GM18519 (cell line): ENCODE data around the gene UTS2R.

Experiments
- ATAC-seq: cut with Tn5 transposase; IDR thresholded peaks from one replicate; pipeline ENCODE4 v1.9.1; 2021; ENCODE audit warnings: mild to moderate bottlenecking, moderate library complexity; ENCODE audit not compliant: unreplicated experiment, low FRiP score

Gene UTS2R

DNA sequence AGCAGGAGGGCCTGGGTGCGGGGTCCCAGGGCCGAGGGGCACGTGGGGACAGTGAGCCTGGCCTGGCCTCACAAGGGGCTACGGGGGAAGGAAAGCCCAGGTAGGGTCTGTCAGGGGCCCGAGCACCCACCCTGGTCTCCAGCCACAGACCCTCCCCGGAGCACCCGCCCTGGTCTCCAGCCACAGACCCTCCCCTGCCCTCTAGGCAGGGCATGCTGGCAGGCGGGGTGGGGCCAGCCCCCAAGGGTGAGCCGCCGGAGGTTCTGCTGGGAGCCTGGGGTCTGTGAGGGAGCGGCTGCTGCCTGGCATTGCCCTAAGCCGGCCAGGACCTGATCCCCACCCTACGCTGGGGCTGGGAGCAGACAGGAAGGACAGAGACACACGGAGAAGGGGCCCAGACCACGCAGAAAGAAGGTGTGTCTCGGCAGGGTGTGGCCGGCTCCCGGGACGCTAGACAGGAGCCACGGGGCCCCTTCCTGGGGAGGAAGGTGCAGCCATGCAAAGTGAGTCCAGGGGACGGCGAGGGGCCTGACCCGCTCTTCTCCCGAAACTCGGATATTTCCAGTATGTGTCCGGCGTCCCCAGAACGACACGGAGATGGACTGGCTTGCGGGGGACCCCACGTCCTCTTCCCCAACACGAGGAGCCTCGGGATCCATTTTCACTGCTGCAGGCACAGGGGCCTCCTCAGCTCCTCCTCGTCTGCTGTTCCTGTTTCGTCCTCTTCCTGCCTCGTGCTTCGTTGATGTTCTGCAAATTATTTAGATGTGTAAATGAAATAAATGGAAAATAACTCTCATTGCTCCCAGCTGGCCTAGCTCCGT is 15.5 kb downstream of the UTS2R start:
- ATAC-seq = no peak

DNA sequence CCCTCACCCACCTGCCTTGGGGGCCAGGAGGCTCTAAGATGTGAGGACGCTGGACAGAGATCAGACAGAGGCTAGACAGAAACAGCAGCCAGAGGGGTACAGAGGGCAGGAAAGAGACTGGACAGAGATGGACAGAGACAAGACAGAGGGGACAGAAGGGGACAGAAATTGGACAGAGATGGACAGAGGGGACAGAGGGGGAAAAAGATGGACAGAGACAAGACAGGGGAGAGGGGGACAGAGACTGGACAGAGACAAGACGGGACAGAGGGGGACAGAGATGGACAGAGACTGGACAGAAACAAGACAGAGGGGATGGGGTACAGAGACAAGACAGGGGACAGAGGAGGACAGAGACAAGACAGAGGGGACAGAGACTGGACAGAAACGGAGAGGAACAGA is 16.1 kb downstream of the UTS2R start:
- no peak for ATAC-seq

DNA sequence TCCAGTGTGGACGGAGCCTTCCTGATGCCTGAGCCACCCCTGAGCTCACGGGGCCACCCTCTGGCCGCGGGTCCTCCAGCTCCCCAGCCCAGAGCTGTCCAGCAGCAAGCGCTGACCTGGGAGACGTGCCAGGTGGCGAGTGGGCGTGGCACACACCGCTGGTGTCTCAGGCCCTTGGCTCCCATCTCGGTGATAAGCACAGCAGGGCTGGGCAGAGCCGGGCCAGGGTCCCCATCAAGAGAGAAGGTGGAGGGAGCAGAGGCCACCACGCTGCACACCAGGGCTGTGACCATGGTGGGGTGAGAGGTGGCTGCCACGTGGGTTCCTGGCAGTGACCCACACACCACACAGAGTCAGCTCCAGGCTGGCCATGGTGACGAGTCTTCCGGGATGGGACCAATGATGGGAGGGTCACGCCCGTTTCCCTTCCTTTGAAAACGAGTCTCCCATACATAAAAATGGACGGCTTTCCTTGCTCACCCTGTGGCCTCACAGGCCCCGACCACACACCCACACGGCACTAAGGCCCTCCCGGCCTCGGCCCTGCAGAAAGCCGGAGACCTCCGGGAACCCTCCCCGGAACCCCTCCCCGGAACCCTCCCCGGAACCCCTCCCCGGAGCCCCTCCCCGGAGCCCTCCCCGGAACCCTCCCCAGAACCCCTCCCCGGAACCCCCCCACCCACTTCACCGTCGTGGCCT is 16.8 kb downstream of the UTS2R start:
- ATAC-seq = no peak

DNA sequence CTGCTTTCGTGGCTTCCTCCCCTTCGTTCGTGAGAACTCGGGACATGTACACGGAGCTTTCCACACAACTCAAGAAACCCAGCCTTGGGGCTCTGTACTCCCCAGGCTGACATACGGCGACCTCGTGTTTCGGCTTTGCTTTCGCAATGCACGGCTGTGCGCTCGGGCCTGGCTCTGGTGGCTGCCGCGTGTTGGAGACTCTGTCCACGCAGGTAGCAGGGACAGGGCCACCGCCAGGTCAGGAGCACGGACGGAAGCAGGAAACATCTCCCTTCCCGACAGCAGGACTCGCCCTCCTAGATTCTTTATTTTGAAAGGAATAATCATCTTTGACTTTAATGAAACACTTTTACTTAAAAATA is 17.3 kb downstream of the UTS2R start:
- no peak for ATAC-seq

DNA sequence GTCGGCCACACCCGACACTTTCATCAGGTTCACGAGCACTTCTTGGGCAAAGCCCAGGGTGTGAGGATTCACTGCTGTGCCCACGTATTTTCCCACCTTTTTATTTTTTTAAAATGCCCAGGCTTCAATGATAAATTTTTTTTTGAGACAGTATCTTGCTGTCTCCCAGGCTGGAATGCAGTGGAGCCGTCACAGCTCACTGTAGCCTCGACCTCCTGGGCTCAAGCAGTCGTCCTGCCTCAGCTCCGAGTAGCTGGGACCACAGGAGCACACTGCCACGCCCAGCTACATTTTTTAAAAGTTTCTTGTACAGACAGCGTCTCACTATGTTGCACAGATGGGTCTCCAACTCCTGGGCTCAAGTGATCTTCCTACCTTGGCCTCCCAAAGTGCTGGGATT is 17.8 kb downstream of the UTS2R start:
- ATAC-seq = no peak

DNA sequence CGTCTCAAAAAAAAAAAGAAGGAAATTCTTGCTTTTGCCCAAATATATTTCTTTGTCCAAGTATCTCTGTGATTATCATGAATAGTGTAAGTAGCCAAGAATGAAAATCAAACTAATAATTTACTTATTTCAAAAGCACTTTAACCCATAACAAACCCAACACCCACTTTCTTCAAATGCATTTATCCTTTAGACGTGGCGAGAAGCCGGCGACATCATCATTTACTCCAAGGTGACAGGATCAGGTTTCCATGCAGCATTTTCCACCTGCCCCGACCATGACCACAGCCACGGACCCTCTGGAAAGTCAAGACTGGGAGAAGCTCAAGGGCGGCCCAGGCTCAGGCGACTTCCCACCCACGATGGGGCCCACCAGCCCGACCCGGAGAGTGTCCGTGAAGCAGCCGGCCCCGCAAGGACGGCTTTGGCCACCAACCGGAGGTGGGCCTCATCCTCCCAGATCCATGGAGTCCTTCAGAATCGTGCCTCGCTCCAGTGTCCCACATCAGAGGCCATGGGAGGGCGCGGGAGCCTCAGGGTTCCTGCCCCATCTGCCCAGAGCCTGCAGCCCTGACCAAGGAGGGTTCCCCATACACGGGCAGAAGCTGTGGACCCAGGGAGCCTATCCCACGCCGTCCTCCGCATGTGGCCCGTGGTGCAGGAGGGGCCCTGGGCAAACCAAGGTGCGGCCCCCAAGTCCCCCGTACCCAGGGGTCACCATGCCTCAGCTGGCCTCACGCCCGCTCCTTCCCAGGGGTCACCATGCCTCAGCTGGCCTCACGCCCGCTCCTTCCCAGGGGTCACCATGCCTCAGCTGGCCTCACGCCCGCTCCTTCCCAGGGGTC is 18.7 kb downstream of the UTS2R start:
- ATAC-seq = no peak

DNA sequence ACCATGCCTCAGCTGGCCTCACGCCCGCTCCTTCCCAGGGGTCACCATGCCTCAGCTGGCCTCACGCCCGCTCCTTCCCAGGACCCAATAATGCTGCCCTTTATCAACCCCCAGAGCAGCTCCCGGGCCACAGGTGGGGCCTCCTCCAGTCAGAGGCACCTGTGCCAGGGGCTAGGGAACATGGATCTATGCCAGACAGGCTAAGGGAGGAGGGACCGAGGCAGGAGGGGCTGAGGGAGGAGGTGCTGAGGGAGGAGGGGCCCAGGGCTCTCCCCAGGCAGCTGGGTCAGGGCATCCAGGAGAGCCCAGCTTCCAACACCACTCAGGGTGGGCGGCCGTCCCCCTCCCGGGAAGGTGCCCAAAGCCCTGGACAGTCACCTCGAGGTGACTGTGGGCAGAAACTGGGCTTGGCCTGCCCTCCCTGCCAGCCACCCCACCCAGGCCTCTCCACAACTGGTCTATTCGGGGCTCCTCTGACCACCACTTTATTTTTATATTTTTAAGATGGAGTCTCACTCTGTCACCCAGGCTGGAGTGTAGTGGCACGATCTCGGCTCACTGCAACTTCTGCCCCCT is 19.4 kb downstream of the UTS2R start:
- no peak for ATAC-seq

DNA sequence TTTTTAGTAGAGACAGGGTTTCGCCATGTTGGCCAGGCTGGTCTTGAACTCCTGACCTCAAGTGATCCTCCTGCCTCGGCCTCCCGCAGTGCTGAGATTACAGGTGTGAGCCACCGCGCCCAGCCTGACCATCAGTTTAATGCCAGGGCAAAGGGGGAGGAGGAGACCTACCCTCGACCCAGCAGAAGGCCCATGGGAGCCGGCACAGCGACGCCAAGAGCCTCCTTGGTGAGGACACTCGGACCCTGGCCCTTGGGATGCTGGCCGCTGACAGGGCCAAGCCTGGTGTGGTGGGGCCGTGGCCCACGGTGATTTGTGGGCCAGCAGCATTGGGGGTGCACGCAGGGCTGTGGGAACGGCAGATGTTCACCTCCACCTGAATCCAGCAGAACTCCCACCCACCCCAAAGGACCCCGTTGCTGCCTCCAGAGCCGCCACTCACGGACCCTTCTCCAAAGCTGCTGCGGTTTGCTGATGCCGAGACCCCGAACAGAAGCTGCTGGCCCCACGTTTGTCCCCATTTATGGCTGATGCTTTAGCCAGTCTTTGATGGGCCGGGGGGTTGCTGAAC is 20.0 kb downstream of the UTS2R start:
- ATAC-seq = no peak

DNA sequence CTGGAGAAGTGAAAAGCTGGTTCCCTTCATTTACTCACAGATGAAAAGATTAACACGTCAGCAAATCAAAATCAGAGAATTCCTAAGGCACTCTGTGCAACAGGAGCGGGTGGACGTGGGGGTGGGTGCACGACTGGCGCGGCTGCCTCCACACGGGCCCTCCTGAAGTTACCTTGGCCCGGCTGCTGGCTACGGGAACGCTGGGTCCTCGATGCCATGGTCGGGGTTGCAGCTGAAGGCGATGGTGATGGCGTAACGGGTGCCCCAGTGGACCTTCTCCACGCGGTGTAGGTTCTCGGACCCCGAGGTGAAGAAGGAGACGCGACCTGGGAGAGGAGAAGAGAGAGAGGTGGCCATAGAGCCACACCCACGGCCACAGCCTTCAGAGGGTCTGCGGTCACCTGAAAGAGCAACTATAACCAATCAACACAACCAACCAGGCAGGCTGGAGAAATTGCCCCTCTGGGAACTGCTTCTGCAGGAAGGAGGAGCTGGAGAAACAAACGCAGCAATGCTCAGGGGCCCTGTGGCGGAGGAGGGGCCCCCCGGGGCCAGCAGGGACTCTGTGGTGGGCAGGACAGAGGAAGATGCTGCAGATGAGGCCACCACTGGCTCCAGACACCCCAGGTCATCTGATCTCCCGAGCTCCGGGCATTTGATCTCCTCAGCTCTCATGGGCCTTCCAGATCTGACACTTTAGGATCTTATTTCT is 20.8 kb downstream of the UTS2R start:
- no peak for ATAC-seq

DNA sequence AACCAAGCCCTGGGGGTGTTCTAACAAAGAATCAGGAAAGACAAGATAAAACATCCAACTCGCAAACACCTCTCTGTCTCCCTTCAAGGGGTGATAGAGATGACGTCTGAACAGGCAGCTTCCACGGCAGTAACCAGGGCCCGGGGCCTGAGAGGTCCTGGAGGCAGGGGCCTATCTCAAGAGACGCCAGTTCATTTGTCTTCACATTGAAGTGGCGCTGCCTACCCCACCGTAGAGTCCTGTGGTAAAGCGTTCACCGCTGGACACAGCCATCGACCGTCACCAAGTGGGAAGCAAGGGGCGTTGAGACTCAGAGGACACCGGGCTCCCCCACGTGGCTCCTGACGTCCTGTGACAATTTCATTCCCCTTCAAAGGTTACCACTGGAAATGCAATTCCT is 21.4 kb downstream of the UTS2R start:
- no peak for ATAC-seq

DNA sequence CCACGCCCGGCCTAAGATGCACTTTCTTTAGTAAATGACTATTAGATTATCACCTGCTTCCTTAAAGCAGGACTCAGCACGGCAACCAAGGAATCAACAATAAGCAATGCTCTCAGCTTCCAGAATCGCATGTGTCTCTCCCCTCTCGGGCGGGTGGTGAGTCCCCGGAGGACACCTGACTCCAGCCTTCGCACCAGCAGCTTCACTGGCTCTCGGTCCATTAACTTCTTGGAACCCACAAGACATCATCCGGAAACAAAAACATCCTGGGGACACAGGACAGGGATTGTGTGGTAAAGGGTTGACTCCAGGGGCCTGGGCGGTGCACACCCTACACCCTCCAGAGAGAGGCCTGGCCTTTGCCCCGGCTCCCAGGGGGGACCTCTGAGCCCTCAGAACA is 22.7 kb downstream of the UTS2R start:
- no peak for ATAC-seq

DNA sequence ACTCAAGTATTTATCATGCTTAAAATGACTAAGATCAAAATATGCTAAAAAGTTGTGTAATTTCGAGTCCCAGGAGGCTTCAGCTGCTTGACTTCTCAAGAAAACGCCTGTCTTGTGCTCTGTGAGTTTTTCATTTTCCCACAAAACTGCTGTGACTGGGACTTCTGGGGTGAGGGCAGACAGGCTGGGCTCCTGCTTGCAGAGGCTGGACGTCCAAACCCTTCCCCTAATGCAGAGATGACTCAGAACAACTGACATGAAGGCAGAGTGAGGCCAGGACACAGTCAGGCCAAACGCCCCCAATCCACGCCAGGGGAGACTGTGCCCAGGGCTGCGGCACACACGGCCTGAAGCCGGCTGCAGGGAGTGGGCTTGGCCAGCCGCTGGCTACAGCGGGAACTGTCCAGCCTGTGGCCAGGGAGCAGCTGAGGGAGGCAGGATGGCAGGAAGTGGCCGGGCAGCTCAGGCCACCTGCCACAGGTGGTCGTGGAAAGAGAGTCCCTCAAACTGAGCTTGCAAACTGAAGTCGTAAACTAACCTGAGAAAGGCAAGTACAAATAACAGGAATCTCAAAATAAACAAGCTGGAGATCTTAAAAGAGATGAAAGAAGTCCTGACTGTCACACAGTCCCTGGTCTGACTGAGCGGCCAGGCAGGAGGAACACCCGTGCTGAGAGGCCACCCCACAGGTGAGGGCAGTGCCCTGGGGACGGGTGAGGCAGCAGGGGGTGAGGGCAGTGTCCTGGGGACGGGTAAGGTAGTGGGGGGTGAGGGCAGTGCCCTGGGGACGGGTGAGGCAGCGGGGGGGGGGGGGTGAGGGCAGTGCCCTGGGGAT is 25.3 kb downstream of the UTS2R start:
- ATAC-seq = no peak

DNA sequence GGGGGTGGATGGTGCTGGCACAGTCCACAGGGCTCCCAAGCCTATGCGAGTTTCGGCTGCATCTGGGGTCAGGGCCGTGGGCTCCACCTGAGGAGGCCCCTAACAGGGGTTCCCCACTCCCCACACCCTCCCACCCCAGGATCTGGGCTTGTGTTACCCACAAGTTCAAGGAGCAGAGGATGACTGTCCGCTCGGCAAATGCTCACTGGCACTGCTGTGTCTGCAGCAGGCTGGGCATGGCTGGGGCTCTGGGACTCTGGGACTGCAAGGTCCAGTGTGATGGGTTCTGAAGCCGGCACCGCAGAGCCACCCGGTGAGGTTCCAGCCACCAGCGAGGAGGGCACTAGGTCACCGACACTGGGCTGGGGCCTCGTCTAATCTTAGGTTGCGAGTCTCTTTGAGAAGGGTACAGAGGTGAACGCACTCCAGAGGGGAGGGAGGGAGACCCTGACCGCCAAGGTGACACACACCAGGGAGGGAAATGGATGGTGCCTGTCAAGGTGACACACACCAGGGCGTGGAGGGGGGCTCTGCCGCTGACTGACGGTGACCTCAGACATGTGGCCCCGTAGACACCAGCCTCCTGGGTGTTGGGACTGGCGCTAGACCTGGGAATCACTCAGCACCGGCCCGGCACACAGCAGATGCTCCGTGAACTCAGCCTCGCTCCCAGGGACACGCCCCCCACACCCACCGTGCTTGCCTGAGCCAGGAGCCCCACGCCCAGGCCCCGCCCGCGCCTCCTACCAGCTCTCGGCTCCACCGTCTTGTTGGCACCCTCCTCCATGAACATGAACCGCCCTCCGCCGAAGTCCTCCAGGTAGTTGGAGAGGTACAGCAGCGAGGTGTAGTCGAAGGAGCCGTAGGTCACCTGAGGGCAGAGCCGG is 26.1 kb downstream of the UTS2R start:
- no peak for ATAC-seq

DNA sequence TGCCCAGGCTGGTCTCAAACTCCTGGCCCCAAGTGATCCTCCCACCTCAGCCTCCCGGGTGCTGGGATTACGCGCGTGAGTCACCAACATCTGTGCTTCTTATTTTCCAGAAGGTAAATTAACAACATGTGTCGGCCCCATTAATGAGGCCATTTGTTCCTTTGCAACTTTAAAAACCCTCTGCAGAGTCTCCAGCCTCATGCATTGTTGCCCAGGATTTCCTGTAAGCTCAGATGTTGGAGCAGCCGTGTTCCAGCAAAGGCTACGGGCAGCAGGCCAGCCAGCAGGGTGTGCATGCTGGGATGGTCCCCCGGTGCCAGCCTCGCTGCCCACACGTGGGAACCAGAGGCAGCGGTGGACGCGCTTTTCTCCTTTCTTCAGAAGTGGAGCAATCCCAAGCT is 27.5 kb downstream of the UTS2R start:
- no peak for ATAC-seq

DNA sequence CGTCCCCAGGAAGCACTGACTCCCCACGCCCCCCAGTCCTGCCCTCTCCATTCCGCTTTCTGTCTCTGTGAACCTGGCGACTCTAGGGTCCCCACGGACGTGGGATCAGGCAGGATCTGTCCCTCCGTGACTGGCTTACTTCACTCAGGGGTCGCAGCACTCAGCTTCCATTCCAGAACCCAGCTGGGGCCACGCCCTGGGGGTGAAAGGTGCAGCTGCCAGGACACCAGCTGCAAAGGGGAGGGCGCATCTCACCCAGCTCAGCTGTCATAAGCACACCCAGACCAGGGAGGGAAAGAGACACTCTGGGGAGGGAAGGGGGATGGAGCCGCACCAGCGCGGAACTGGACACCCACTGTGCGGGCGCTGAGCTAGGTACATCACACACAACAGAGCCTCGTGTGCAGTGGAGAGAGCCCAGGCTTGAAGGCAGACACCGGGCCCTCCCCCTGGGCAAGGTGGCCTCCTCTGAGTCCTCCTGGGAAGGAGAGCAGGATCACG is 28.1 kb downstream of the UTS2R start:
- no peak for ATAC-seq

DNA sequence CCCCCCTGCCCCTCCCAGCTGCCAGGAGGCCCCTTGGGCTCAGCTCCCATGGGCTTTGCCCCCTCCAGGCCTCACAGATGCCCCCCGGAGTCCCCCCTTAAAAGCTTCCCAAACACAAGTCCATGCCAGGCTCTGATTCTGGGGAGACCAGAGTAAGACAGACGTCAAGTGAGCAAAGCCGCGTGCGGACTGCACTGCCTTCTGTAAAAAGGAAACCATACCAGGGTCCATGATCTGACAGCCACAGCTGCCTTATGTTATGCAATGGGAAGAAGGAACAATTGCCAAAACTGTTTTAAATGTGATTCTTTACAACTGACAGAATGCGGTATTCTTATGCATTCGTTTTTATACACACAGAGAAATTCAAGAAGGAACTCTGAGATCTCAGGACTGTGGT is 28.6 kb downstream of the UTS2R start:
- no peak for ATAC-seq

DNA sequence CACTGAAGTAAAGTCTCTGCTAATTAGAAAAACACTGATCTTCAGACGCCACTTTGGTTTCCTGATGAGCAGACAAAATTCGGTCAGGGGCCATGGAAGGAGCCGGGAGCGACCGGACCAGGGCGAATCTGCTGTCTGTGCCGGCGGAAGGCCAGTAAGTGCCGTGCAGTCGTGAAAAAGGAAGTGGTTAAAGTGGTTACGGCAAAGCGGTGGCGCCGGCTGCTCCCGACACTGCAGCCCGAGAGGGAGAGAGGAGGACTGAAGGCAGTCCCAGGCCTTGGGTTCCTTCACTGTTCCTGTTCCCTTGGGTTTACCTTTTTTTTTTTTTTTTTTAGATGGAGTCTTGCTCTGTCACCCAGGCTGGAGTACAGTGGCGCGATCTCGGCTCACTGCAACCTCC is 29.3 kb downstream of the UTS2R start:
- ATAC-seq = no peak

DNA sequence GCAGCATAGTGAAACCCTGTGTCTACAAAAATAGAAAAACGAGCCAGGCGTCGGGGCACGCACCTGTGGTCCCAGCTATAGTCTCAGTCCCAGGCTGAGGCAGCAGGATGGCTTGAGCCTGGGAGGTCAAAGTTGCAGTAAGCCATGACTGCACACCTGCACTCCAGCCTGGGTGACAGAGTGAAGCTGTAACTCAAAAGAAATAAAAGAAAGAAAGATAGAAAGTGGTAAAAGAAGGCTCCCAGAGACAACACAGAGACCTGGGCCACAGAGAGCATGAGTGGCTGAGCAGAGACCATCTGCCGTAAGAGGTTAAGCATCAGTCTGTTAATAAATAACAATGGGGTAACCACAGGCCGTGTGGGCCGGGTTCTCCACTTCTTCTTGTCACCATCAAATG is 31.3 kb downstream of the UTS2R start:
- no peak for ATAC-seq
